HL-60 (cell line): ENCODE results near the gene CNTNAP2.

Experiments used
- POLR2AphosphoS5 ChIP-seq: IDR thresholded peaks from 2 replicates; pipeline ENCODE4 v1.6.1; 2012; ENCODE audit warnings: low read depth
- TF ChIP-seq, protein P1 (sequence below): IDR thresholded peaks from one replicate; pipeline ENCODE4 v1.5.1; 2011; ENCODE audit warnings: low read length, control low read depth, inconsistent platforms; ENCODE audit not compliant: insufficient read depth
- TF ChIP-seq, protein P2 (sequence below): IDR thresholded peaks from 2 replicates; pipeline ENCODE4 v1.6.1; 2012; ENCODE audit warnings: low read depth; ENCODE audit not compliant: insufficient replicate concordance

DNA sequence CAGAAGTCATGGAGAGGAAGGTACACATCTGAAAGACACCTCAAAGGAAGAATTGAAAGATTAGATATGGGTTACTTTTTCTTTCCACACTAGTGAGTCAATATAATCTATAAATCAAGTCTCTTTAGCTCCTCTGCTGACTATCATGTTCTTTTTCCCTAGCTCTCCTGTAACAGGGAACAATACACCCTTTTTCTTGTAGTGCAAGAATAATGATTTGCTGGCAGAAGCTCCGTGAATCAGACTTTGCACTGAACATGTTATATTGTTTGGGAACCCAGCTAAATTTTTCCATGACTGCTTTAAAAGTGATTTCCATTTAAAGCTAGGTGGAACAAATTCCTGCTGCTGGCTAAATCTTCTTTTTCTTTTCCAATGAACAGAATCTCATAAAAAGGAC, 1717.4 kb downstream of the CNTNAP2 start:
- no peak for TF ChIP-seq POLR2AphosphoS5
- TF ChIP-seq, protein P1, sequence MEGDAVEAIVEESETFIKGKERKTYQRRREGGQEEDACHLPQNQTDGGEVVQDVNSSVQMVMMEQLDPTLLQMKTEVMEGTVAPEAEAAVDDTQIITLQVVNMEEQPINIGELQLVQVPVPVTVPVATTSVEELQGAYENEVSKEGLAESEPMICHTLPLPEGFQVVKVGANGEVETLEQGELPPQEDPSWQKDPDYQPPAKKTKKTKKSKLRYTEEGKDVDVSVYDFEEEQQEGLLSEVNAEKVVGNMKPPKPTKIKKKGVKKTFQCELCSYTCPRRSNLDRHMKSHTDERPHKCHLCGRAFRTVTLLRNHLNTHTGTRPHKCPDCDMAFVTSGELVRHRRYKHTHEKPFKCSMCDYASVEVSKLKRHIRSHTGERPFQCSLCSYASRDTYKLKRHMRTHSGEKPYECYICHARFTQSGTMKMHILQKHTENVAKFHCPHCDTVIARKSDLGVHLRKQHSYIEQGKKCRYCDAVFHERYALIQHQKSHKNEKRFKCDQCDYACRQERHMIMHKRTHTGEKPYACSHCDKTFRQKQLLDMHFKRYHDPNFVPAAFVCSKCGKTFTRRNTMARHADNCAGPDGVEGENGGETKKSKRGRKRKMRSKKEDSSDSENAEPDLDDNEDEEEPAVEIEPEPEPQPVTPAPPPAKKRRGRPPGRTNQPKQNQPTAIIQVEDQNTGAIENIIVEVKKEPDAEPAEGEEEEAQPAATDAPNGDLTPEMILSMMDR, result no peak
- TF ChIP-seq, protein P2, sequence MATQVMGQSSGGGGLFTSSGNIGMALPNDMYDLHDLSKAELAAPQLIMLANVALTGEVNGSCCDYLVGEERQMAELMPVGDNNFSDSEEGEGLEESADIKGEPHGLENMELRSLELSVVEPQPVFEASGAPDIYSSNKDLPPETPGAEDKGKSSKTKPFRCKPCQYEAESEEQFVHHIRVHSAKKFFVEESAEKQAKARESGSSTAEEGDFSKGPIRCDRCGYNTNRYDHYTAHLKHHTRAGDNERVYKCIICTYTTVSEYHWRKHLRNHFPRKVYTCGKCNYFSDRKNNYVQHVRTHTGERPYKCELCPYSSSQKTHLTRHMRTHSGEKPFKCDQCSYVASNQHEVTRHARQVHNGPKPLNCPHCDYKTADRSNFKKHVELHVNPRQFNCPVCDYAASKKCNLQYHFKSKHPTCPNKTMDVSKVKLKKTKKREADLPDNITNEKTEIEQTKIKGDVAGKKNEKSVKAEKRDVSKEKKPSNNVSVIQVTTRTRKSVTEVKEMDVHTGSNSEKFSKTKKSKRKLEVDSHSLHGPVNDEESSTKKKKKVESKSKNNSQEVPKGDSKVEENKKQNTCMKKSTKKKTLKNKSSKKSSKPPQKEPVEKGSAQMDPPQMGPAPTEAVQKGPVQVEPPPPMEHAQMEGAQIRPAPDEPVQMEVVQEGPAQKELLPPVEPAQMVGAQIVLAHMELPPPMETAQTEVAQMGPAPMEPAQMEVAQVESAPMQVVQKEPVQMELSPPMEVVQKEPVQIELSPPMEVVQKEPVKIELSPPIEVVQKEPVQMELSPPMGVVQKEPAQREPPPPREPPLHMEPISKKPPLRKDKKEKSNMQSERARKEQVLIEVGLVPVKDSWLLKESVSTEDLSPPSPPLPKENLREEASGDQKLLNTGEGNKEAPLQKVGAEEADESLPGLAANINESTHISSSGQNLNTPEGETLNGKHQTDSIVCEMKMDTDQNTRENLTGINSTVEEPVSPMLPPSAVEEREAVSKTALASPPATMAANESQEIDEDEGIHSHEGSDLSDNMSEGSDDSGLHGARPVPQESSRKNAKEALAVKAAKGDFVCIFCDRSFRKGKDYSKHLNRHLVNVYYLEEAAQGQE, result no peak
